Liver (tissue), 3 donors: Measurements from ENCODE around the gene ARFGAP2.

Experiments
- JUND ChIP-seq, 2 donors: IDR thresholded peaks; 2 replicates each; pipeline ENCODE4 v1.6.1; 2016; ENCODE audit warnings: antibody characterized with exemption in 2 of 2
- RAD21 ChIP-seq, 2 donors: IDR thresholded peaks; 2 replicates each; pipeline ENCODE4 v1.6.1; 2016; ENCODE audit warnings: antibody characterized with exemption in 2 of 2, mild to moderate bottlenecking in 2 of 2
- TAF1 ChIP-seq: conservative IDR thresholded peaks from 2 replicates; pipeline ENCODE4 v1.6.1; 2016; ENCODE audit warnings: antibody characterized with exemption, mild to moderate bottlenecking
- TF ChIP-seq, protein P1 (sequence below): fragments of 150-350 bp; IDR thresholded peaks from 2 replicates; pipeline ENCODE4 v1.5.1; 2017; ENCODE audit warnings: improper control_type of control experiment, low read depth, low read length; ENCODE audit not compliant: missing input control
- donor health status: healthy.
- donor health status: healthy.

DNA sequence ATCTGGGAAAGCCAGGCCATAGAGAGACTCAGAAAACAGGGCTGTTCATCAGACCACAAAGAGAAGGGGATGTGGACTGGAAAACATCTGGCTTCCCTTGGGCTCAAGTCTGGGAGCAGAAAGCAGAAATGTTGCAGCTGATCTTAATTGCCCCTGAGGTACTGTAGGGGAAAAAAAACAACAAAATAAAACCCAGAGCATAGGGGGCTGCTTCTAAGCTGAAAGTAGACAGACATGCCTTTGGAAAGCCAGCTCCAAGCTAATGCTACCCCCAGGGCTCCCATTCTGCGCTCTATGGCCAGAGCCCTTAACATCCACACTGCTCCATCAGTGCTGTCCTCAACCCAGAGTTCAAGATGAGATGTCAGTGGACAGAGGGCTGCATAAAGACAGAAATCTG, 11.6 kb upstream of the ARFGAP2 start:
- TF ChIP-seq, protein P1, sequence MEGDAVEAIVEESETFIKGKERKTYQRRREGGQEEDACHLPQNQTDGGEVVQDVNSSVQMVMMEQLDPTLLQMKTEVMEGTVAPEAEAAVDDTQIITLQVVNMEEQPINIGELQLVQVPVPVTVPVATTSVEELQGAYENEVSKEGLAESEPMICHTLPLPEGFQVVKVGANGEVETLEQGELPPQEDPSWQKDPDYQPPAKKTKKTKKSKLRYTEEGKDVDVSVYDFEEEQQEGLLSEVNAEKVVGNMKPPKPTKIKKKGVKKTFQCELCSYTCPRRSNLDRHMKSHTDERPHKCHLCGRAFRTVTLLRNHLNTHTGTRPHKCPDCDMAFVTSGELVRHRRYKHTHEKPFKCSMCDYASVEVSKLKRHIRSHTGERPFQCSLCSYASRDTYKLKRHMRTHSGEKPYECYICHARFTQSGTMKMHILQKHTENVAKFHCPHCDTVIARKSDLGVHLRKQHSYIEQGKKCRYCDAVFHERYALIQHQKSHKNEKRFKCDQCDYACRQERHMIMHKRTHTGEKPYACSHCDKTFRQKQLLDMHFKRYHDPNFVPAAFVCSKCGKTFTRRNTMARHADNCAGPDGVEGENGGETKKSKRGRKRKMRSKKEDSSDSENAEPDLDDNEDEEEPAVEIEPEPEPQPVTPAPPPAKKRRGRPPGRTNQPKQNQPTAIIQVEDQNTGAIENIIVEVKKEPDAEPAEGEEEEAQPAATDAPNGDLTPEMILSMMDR, result no peak
- TF ChIP-seq TAF1, result no peak
- TF ChIP-seq JUND (IDR thresholded peaks at IDR 0.05), result no peak
- no peak for TF ChIP-seq RAD21 (IDR thresholded peaks at IDR 0.05)
